Measurements from ENCODE around the gene CRIP2.

DNA sequence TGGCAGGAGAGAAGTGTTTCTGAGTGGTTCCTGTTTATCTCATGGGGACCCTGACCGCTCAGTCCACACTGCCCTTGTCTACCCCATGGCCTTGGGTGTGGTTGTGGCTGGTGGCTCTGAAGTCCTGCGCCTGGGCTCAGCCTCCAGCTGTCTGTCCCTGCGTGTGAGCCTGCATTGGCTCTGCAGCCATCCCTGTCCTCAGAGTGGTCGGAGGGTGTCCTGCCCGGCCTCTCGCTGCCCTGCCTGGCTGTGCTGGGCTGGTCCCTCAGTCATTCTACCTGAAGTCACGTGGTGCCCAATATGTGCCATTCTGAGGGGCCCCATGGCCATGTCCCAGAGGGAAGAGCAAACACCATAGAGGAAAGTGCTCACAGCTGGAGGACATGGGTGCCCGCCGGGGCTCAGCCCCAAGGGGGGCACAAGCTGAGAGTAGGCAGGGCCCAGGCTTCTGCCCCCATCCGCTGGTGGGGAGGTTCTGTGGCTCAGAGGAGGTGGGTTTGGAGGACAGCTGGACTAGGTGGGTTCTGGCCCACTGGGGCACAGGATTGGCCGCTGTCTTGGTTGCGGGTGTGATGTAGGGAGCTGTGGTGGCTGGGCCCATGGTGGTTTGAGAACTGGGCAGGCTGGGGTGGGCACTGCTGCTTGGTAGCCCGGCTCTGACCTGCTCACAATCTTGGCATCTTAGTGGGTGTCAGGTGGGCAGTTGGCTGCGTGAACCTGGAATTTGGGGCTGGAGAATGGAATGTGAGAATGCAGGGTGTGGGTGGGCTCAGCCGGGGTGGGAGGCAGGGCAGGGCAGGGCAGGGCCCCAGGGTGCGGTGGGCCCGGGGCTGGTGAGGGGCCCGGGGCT is 28.1 kb downstream of the CRIP2 start:
- TF ChIP-seq, protein P1, sequence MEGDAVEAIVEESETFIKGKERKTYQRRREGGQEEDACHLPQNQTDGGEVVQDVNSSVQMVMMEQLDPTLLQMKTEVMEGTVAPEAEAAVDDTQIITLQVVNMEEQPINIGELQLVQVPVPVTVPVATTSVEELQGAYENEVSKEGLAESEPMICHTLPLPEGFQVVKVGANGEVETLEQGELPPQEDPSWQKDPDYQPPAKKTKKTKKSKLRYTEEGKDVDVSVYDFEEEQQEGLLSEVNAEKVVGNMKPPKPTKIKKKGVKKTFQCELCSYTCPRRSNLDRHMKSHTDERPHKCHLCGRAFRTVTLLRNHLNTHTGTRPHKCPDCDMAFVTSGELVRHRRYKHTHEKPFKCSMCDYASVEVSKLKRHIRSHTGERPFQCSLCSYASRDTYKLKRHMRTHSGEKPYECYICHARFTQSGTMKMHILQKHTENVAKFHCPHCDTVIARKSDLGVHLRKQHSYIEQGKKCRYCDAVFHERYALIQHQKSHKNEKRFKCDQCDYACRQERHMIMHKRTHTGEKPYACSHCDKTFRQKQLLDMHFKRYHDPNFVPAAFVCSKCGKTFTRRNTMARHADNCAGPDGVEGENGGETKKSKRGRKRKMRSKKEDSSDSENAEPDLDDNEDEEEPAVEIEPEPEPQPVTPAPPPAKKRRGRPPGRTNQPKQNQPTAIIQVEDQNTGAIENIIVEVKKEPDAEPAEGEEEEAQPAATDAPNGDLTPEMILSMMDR (IDR thresholded peaks at IDR 0.05), result no peak
- no peak for TF ChIP-seq POLR2A (IDR thresholded peaks at IDR 0.05)
